ENCODE measurements around the gene F2RL2.
"Not testable (repeated sequence)": the region's sequence is repeated elsewhere in the genome, so short reads cannot be mapped to it uniquely, and the experiment has no call there.

Gene F2RL2

GRCh38 chr5:76620166-76620565 lies 3.0 kb downstream of the F2RL2 start:
- peaks cover 0 to 4% of the 10 kb centered on the region in 2 donors for H3K36me3 ChIP-seq (ENCODE audit: control insufficient read depth in 1 of 2, insufficient read depth in 2 of 2, low read length in 2 of 2)
- no peaks in the 10 kb centered on the region for H3K4me1 ChIP-seq (ENCODE audit: control insufficient read depth in 1 of 2, insufficient read depth in 2 of 2, low read length in 2 of 2)
- no peaks in the 10 kb centered on the region for H3K27me3 ChIP-seq (ENCODE audit: low read depth, low read length)
- H3K9me3 ChIP-seq (ENCODE audit: control insufficient read depth in 1 of 2, low read length in 2 of 2): no peaks in the 10 kb centered on the region
- H3K4me3 ChIP-seq (ENCODE audit: low read depth in 1 of 2, low read length in 2 of 2): no peak overlapping the region
- H3K27ac ChIP-seq (ENCODE audit: low read length): no peak overlapping the region

DNA sequence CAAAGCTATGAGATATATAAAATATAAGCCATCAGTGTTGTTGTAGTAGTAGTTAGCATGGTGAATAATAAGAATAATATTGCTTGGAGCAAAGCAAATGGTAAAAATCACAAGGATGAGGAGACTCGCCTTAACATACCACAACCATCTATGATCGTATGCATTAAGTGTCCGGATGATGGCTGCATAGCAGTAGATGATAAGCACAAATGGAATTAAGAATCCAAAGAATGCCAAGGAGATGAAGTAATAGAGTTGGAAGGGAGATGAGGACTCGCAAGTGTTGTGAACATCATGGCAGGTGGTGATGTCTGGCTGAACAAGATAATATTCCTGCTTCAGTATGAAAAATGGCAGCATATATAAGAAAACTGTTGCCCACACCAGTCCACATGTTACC lies 5.5 kb downstream of the F2RL2 start:
- no peaks in the 10 kb centered on the region for H3K27me3 ChIP-seq (ENCODE audit: low read depth, low read length)
- no peaks in the 10 kb centered on the region for H3K9me3 ChIP-seq (ENCODE audit: control insufficient read depth in 1 of 2, low read length in 2 of 2)
- H3K27ac ChIP-seq (ENCODE audit: low read length): no peak overlapping the region
- H3K4me1 ChIP-seq (ENCODE audit: control insufficient read depth in 1 of 2, insufficient read depth in 2 of 2, low read length in 2 of 2): no peaks in the 10 kb centered on the region
- peaks cover 0 to 4% of the 10 kb centered on the region in 2 donors for H3K36me3 ChIP-seq (ENCODE audit: control insufficient read depth in 1 of 2, insufficient read depth in 2 of 2, low read length in 2 of 2)
- no peak overlapping the region for H3K4me3 ChIP-seq (ENCODE audit: low read depth in 1 of 2, low read length in 2 of 2)

DNA sequence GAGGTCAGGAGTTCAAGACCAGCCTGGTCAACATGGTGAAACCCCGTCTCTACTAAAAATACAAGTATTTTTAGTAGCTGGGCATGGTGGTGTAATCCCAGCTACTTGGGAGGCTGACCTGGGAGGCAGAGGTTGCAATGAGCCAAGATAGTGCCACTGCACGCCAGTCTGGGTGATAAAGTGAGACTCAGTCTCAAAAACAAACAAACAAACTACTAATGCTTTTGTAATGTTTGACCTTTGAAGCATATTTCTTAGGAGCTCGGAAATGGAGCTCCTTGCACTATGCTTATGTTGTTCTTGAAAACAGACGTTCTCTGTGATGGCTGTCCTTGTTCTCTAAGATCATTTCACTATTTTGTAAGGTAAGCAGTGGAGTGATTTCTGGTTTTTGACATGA lies 6.0 kb downstream of the F2RL2 start:
- Histone ChIP-seq H3K27me3 (ENCODE audit: low read depth, low read length) (no peaks in the 10 kb centered on the region), H3K9me3 (ENCODE audit: control insufficient read depth in 1 of 2, low read length in 2 of 2) (no peaks in the 10 kb centered on the region), H3K4me3 (ENCODE audit: low read depth in 1 of 2, low read length in 2 of 2) (no peak overlapping the region), H3K36me3 (ENCODE audit: control insufficient read depth in 1 of 2, insufficient read depth in 2 of 2, low read length in 2 of 2) (peaks cover 0 to 4% of the 10 kb centered on the region in 2 donors), H3K4me1 (ENCODE audit: control insufficient read depth in 1 of 2, insufficient read depth in 2 of 2, low read length in 2 of 2) (no peaks in the 10 kb centered on the region), H3K27ac (ENCODE audit: low read length) (no peak overlapping the region)

- no peak overlapping the region for H3K4me3 ChIP-seq (ENCODE audit: low read depth in 1 of 2, low read length in 2 of 2)
These were observed 7.0 kb downstream of the F2RL2 start for GRCh38 chr5:76616206-76616605.

DNA sequence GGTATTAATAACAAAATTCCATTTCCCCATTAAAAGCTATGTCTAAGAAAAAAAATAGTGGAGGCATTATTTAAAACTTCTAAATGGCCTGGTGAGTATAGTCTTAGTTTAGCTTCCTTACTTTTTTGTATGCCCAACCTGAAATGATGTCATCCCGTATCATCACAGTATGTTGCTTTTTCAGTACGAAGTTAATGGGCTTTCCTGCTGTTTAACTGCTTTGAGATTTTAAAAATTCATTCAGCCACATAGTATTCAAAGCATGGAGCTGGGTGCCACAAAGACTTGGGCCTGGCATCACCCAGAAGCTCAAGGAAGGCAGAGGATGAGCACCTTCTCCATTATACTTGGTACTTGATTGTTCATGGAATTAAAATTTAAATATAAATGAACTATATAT lies 7.4 kb downstream of the F2RL2 start:
- Histone ChIP-seq H3K36me3 (ENCODE audit: control insufficient read depth in 1 of 2, insufficient read depth in 2 of 2, low read length in 2 of 2) (peaks cover 0 to 9% of the 10 kb centered on the region in 2 donors), H3K4me1 (ENCODE audit: control insufficient read depth in 1 of 2, insufficient read depth in 2 of 2, low read length in 2 of 2) (no peaks in the 10 kb centered on the region), H3K9me3 (ENCODE audit: control insufficient read depth in 1 of 2, low read length in 2 of 2) (no peaks in the 10 kb centered on the region), H3K27ac (ENCODE audit: low read length) (no peak overlapping the region), H3K27me3 (ENCODE audit: low read depth, low read length) (no peaks in the 10 kb centered on the region), H3K4me3 (ENCODE audit: low read depth in 1 of 2, low read length in 2 of 2) (no peak overlapping the region)

More at GRCh38 chr5:76616206-76616605, 7.0 kb downstream of the F2RL2 start:
- H3K27me3 ChIP-seq (ENCODE audit: low read depth, low read length): no peaks in the 10 kb centered on the region
- no peaks in the 10 kb centered on the region for H3K4me1 ChIP-seq (ENCODE audit: control insufficient read depth in 1 of 2, insufficient read depth in 2 of 2, low read length in 2 of 2)
- H3K9me3 ChIP-seq (ENCODE audit: control insufficient read depth in 1 of 2, low read length in 2 of 2): no peaks in the 10 kb centered on the region
- no peak overlapping the region for H3K27ac ChIP-seq (ENCODE audit: low read length)
- H3K36me3 ChIP-seq (ENCODE audit: control insufficient read depth in 1 of 2, insufficient read depth in 2 of 2, low read length in 2 of 2): peaks cover 0 to 6% of the 10 kb centered on the region in 2 donors

GRCh38 chr5:76612942-76613341 lies 10.3 kb downstream of the F2RL2 start:
- no peak overlapping the region for H3K4me3 ChIP-seq (ENCODE audit: low read depth in 1 of 2, low read length in 2 of 2)
- H3K4me1 ChIP-seq (ENCODE audit: control insufficient read depth in 1 of 2, insufficient read depth in 2 of 2, low read length in 2 of 2): peaks cover 0 to 5% of the 10 kb centered on the region in 2 donors
- no peaks in the 10 kb centered on the region for H3K9me3 ChIP-seq (ENCODE audit: control insufficient read depth in 1 of 2, low read length in 2 of 2)
- H3K36me3 ChIP-seq (ENCODE audit: control insufficient read depth in 1 of 2, insufficient read depth in 2 of 2, low read length in 2 of 2): peaks cover 0 to 6% of the 10 kb centered on the region in 2 donors
- H3K27me3 ChIP-seq (ENCODE audit: low read depth, low read length): no peaks in the 10 kb centered on the region
- H3K27ac ChIP-seq (ENCODE audit: low read length): no peak overlapping the region

DNA sequence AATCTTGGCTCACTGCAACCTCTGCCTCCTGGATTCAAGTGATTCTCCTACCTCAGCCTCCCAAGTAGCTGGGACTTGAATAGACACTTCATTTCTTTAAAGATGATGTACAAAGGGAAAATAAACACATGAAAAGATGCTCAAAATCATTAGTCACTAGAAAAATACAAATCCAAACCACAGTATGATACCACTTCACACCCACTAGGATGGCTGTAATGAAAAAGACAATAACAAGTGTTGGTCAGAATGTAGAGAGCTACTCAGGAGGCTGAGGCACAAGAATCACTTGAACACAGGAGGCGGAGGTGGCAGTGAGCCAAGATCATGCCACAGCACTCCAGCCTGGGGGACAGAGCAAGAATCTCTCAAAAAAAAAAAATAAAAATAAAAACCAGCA lies 13.0 kb downstream of the F2RL2 start:
- Histone ChIP-seq H3K9me3 (ENCODE audit: control insufficient read depth in 1 of 2, low read length in 2 of 2) (no peaks in the 10 kb centered on the region), H3K27ac (ENCODE audit: low read length) (no peak overlapping the region), H3K36me3 (ENCODE audit: control insufficient read depth in 1 of 2, insufficient read depth in 2 of 2, low read length in 2 of 2) (peaks cover 0 to 5% of the 10 kb centered on the region in 2 donors), H3K4me3 (ENCODE audit: low read depth in 1 of 2, low read length in 2 of 2) (no peak overlapping the region), H3K4me1 (ENCODE audit: control insufficient read depth in 1 of 2, insufficient read depth in 2 of 2, low read length in 2 of 2) (peaks cover 0 to 19% of the 10 kb centered on the region in 2 donors), H3K27me3 (ENCODE audit: low read depth, low read length) (no peaks in the 10 kb centered on the region)

DNA sequence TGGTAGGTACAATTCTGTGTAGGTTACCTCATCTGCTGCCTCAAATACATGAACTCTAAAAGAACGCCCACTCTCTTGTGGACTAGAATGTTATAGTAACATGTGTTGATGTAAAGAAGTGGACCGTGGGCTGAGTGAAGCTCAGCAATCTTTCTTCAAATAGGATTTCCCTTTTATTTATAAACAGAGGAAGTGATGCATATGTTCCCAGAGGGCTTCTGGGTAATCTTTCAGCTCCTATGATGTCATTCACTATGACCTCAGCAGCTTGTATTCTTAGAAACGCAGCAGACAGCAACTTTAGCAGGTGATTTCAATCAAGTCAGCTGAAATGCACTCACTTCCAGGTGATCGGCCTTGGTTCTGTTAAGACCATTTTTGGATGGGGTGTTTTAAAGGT lies 14.4 kb downstream of the F2RL2 start:
- no peak overlapping the region for H3K27ac ChIP-seq (ENCODE audit: low read length)
- peaks cover 0 to 19% of the 10 kb centered on the region in 2 donors for H3K4me1 ChIP-seq (ENCODE audit: control insufficient read depth in 1 of 2, insufficient read depth in 2 of 2, low read length in 2 of 2)
- no peaks in the 10 kb centered on the region for H3K27me3 ChIP-seq (ENCODE audit: low read depth, low read length)
- no peak overlapping the region for H3K4me3 ChIP-seq (ENCODE audit: low read depth in 1 of 2, low read length in 2 of 2)
- peaks cover 0 to 5% of the 10 kb centered on the region in 2 donors for H3K36me3 ChIP-seq (ENCODE audit: control insufficient read depth in 1 of 2, insufficient read depth in 2 of 2, low read length in 2 of 2)
- H3K9me3 ChIP-seq (ENCODE audit: control insufficient read depth in 1 of 2, low read length in 2 of 2): no peaks in the 10 kb centered on the region

DNA sequence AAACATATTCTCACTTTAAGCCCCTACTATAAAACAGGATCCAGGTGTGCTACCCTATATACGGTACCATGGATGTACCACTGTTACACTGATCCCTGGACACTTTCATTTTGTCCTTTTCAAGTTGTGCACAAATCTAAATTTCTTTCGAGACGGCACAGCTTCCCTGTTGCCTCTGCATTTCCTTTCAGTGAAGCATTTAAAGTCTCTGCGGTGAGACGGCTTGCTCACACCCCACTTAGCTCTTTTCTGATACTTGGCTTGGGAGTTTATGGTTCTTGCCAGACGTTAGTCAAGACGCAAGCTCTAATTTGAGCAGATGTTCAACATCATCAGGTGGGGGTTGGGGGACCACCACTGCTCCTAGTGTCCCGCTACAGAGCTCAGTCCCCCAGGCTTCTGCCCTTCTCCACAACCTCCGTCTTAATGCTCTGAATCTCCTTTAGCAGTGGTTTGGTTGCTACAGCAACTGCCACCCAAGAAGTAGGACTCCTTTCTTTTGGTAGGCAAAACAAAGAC lies 15.8 kb downstream of the F2RL2 start:
- peak overlapping the region in 1 of 2 donors; percentile 21 for H3K4me3 ChIP-seq (ENCODE audit: low read depth in 1 of 2, low read length in 2 of 2)
- H3K4me1 ChIP-seq (ENCODE audit: control insufficient read depth in 1 of 2, insufficient read depth in 2 of 2, low read length in 2 of 2): peaks cover 0 to 19% of the 10 kb centered on the region in 2 donors

GRCh38 chr5:76606701-76607100 lies 16.5 kb downstream of the F2RL2 start:
- Histone ChIP-seq H3K27me3 (ENCODE audit: low read depth, low read length) (no peaks in the 10 kb centered on the region), H3K4me1 (ENCODE audit: control insufficient read depth in 1 of 2, insufficient read depth in 2 of 2, low read length in 2 of 2) (peaks cover 0 to 19% of the 10 kb centered on the region in 2 donors), H3K4me3 (ENCODE audit: low read depth in 1 of 2, low read length in 2 of 2) (no peak overlapping the region), H3K36me3 (ENCODE audit: control insufficient read depth in 1 of 2, insufficient read depth in 2 of 2, low read length in 2 of 2) (peaks cover 0 to 5% of the 10 kb centered on the region in 2 donors), H3K9me3 (ENCODE audit: control insufficient read depth in 1 of 2, low read length in 2 of 2) (no peaks in the 10 kb centered on the region), H3K27ac (ENCODE audit: low read length) (no peak overlapping the region)

More for the DNA sequence above, 15.8 kb downstream of the F2RL2 start:
- H3K9me3 ChIP-seq (ENCODE audit: control insufficient read depth in 1 of 2, low read length in 2 of 2): no peaks in the 10 kb centered on the region
- H3K27me3 ChIP-seq (ENCODE audit: low read depth, low read length): no peaks in the 10 kb centered on the region
- H3K36me3 ChIP-seq (ENCODE audit: control insufficient read depth in 1 of 2, insufficient read depth in 2 of 2, low read length in 2 of 2): peaks cover 0 to 5% of the 10 kb centered on the region in 2 donors
- H3K27ac ChIP-seq (ENCODE audit: low read length): peak overlapping the region; percentile 12

DNA sequence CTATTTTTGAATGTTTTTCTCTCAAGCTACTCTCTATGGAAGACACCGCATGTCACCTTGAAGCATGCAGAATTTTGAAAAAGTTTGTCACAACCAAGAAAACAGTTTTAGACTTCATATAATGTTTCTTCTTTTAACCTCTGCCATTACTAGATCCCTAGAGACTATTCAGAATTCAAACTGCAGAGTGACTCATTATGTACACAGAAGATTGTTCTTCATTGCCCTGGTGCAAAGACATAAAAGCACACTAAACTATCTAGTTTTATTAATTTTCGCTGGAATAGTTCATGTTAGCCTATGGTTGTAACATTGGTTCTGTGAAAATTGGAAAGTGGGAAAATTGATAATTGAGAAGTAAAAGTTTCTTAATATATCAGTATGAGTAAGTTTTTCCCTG lies 18.4 kb downstream of the F2RL2 start:
- Histone ChIP-seq H3K27me3 (ENCODE audit: low read depth, low read length) (no peaks in the 10 kb centered on the region), H3K27ac (ENCODE audit: low read length) (no peak overlapping the region), H3K4me3 (ENCODE audit: low read depth in 1 of 2, low read length in 2 of 2) (no peak overlapping the region), H3K9me3 (ENCODE audit: control insufficient read depth in 1 of 2, low read length in 2 of 2) (no peaks in the 10 kb centered on the region), H3K4me1 (ENCODE audit: control insufficient read depth in 1 of 2, insufficient read depth in 2 of 2, low read length in 2 of 2) (peaks cover 0 to 19% of the 10 kb centered on the region in 2 donors), H3K36me3 (ENCODE audit: control insufficient read depth in 1 of 2, insufficient read depth in 2 of 2, low read length in 2 of 2) (no peaks in the 10 kb centered on the region)

GRCh38 chr5:76603991-76604390 lies 19.2 kb downstream of the F2RL2 start:
- not testable (repeated sequence) for H3K27me3 ChIP-seq (ENCODE audit: low read depth, low read length); H3K9me3 ChIP-seq (ENCODE audit: control insufficient read depth in 1 of 2, low read length in 2 of 2); H3K4me3 ChIP-seq (ENCODE audit: low read depth in 1 of 2, low read length in 2 of 2); H3K36me3 ChIP-seq (ENCODE audit: control insufficient read depth in 1 of 2, insufficient read depth in 2 of 2, low read length in 2 of 2); H3K27ac ChIP-seq (ENCODE audit: low read length)
- H3K4me1 ChIP-seq (ENCODE audit: control insufficient read depth in 1 of 2, insufficient read depth in 2 of 2, low read length in 2 of 2): peaks cover 0 to 19% of the 10 kb centered on the region in 2 donors

Measured in muscle layer of duodenum (tissue), 2 donors.